MCF 10A (cell line): ENCODE measurements around the gene AIPL1. TPM values are rescaled to one million over a fixed set of nuclear protein-coding genes. Genes with fewer than 3 reads are reported as not detected.

Source experiments
- BruUV-seq: library from RNA; stranded (reverse); fragments of 400-500 nt; replicated peaks from 2 replicates; lab custom pipeline; 2021; lab: Mats Ljungman, UMichigan
- CTCF ChIA-PET: fragments of 300-600 bp; sonication (Branson Sonifier 250); formaldehyde crosslinking; extraction: SDS; loops from one replicate; lab custom pipeline; 2021; ENCODE audit warnings: antibody characterized with exemption, inconsistent platforms; lab: Yijun Ruan, JAX
- POLR2A ChIA-PET: fragments of 300-600, 350-650 bp; sonication (Branson Sonifier 250); formaldehyde crosslinking; extraction: SDS; loops from one replicate; lab custom pipeline; 2020; ENCODE audit warnings: antibody characterized with exemption, inconsistent platforms; lab: Yijun Ruan, JAX
- DNase-seq: peaks from one replicate; pipeline ENCODE4 v3.0.0-alpha.2; 2018; ENCODE audit not compliant: unreplicated experiment
- H3K27ac Mint-ChIP-seq: one replicate; pipeline ENCODE4 v1.8.0; 2022; ENCODE audit warnings: mild to moderate bottlenecking, low read depth, mixed read lengths; ENCODE audit not compliant: unreplicated experiment
- H3K27me3 Mint-ChIP-seq: one replicate; pipeline ENCODE4 v1.8.0; 2022; ENCODE audit warnings: mixed read lengths; ENCODE audit not compliant: insufficient read depth, unreplicated experiment
- H3K36me3 Mint-ChIP-seq: one replicate; pipeline ENCODE4 v1.8.0; 2022; ENCODE audit warnings: mild to moderate bottlenecking, moderate library complexity, mixed read lengths; ENCODE audit not compliant: insufficient read depth, unreplicated experiment
- H3K4me1 Mint-ChIP-seq: one replicate; pipeline ENCODE4 v1.8.0; 2022; ENCODE audit warnings: mixed read lengths; ENCODE audit not compliant: insufficient read depth, unreplicated experiment
- H3K4me3 Mint-ChIP-seq: one replicate; pipeline ENCODE4 v1.8.0; 2022; ENCODE audit warnings: mild to moderate bottlenecking, moderate library complexity, mixed read lengths; ENCODE audit not compliant: unreplicated experiment
- H3K9me3 Mint-ChIP-seq: one replicate; pipeline ENCODE4 v1.8.0; 2022; ENCODE audit warnings: mixed read lengths; ENCODE audit not compliant: unreplicated experiment
- intact Hi-C: fragments of 100-400 bp; cut with micrococcal nuclease; formaldehyde crosslinking; loops from 2 replicates; pipeline ENCODE4 v1.14.1; 2022
- total RNA-seq: library from RNA; stranded (reverse); gene quantifications from 2 replicates; pipeline ENCODE4 v1.2.3, GENCODE V29; 2022
- TF ChIP-seq, protein P1 (sequence below): fragments of 200-600 bp; IDR thresholded peaks from one replicate; pipeline ENCODE4 v1.8.0; 2022; ENCODE audit warnings: antibody characterized with exemption, mild to moderate bottlenecking; ENCODE audit not compliant: unreplicated experiment

Gene AIPL1
- total RNA-seq, 1 experiment from 2014 or later: not detected

GRCh38 chr17:6456914-6457687 is 22.2 kb upstream of the AIPL1 start:
- H3K4me1 Mint-ChIP-seq: peaks cover 16% of the 10 kb centered on the region
- intact Hi-C loops: no loop called here
- H3K9me3 Mint-ChIP-seq: no peaks in the 10 kb centered on the region
- no peak overlapping the region for H3K4me3 Mint-ChIP-seq
- peak; percentile 71 for DNase-seq
- TF ChIP-seq, protein P1, sequence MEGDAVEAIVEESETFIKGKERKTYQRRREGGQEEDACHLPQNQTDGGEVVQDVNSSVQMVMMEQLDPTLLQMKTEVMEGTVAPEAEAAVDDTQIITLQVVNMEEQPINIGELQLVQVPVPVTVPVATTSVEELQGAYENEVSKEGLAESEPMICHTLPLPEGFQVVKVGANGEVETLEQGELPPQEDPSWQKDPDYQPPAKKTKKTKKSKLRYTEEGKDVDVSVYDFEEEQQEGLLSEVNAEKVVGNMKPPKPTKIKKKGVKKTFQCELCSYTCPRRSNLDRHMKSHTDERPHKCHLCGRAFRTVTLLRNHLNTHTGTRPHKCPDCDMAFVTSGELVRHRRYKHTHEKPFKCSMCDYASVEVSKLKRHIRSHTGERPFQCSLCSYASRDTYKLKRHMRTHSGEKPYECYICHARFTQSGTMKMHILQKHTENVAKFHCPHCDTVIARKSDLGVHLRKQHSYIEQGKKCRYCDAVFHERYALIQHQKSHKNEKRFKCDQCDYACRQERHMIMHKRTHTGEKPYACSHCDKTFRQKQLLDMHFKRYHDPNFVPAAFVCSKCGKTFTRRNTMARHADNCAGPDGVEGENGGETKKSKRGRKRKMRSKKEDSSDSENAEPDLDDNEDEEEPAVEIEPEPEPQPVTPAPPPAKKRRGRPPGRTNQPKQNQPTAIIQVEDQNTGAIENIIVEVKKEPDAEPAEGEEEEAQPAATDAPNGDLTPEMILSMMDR: no peak
- ChIA-PET POLR2A (interaction anchor here (0.6 kb wide), 1 partner anchor 335 kb away, joined by 4 read pairs; no protein-coding TSS in a partner anchor), CTCF (interaction anchor here (0.5 to 0.6 kb wide), 2 partner anchors 14 to 997 kb away, joined by 3 read pairs; no protein-coding TSS in a partner anchor)
- no TSS peak for BruUV-seq
- peaks cover 21% of the 10 kb centered on the region for H3K36me3 Mint-ChIP-seq
- no peaks in the 10 kb centered on the region for H3K27me3 Mint-ChIP-seq
- no peak overlapping the region for H3K27ac Mint-ChIP-seq

DNA sequence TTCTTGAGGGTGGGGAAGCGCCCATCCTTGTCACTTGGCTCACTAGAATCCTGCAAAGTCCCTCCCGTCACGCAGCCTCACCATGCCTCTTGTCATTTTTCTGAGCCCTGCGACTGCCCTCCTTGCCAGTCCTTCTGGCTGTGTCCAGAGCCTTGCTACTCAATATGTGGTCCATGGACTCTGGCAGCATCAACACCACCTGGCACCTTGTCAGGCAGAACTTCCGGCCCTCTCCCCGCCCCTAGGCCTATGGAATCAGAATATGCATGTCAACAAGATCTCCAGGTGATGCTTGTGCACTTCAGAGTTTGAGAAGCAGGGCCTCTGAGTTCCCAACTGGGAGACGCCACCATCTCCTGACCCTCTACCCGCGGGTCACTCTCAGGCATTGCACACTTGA is 21.4 kb upstream of the AIPL1 start:
- H3K4me1 Mint-ChIP-seq: peaks cover 16% of the 10 kb centered on the region
- H3K27ac Mint-ChIP-seq: no peak overlapping the region
- intact Hi-C loops: no loop called here
- TF ChIP-seq, protein P1: no peak
- ChIA-PET CTCF (no interaction called here), POLR2A (no interaction called here)
- no peaks in the 10 kb centered on the region for H3K9me3 Mint-ChIP-seq
- no TSS peak for BruUV-seq
- H3K27me3 Mint-ChIP-seq: no peaks in the 10 kb centered on the region
- no peak for DNase-seq
- peaks cover 18% of the 10 kb centered on the region for H3K36me3 Mint-ChIP-seq
- no peak overlapping the region for H3K4me3 Mint-ChIP-seq

GRCh38 chr17:6455321-6455705 is 20.4 kb upstream of the AIPL1 start:
- no peak for DNase-seq
- Mint-ChIP-seq H3K27me3 (no peaks in the 10 kb centered on the region), H3K4me3 (no peak overlapping the region), H3K9me3 (no peaks in the 10 kb centered on the region), H3K36me3 (peaks cover 17% of the 10 kb centered on the region), H3K27ac (no peak overlapping the region), H3K4me1 (peaks cover 16% of the 10 kb centered on the region)
- TF ChIP-seq, protein P1: no peak
- no TSS peak for BruUV-seq
- POLR2A ChIA-PET: no interaction called here
- intact Hi-C loops: no loop called here
- CTCF ChIA-PET: no interaction called here

DNA sequence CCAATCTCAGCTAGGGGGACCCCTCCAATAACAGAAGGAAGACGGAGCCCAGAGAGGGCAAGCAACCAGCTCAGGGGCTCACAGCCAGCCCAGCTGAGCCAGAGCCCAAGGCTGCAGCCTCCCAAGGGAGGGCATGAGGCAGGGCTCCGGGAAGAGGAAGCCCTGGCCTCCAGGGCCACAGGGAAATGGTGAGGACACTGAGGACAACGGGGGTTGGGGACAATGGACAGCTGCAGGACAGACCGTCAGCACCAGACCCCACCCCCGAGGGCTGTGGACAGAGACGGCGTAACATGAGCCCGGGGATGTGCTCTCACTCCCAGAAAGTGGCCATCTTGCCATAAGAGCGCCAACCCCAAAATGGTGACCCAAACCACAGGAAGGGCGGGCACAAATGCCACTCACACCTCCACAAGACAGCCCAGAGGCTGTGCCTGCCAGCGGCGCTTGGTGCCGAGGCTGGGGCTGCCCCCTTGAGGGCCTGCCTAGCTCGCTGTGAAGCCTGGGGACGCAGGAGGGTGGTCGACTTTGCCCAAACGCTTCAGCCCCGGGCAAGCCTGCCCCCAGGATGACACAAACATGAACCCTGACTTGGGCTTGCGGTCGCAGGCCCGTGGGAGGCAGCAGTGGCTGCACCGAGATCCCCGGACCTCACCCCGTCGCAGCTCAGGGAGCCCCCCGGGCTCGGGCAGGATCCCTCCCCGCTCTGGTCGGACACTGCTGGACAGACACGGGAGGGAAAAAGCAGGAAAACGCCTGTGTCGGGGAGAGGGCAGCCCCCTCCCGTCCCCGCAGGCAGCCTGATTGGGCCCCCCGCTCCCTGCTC is 19.8 kb upstream of the AIPL1 start:
- CTCF ChIA-PET: no interaction called here
- H3K4me1 Mint-ChIP-seq: peaks cover 16% of the 10 kb centered on the region

More for the DNA sequence above, 19.8 kb upstream of the AIPL1 start:
- H3K36me3 Mint-ChIP-seq: peaks cover 15% of the 10 kb centered on the region
- no peak for DNase-seq
- H3K27me3 Mint-ChIP-seq: no peaks in the 10 kb centered on the region
- H3K4me3 Mint-ChIP-seq: no peak overlapping the region
- TF ChIP-seq, protein P1: no peak
- BruUV-seq: no TSS peak
- intact Hi-C loops: no loop called here
- POLR2A ChIA-PET: no interaction called here
- H3K27ac Mint-ChIP-seq: no peak overlapping the region
- H3K9me3 Mint-ChIP-seq: no peaks in the 10 kb centered on the region
